WTC11 (cell line): ENCODE data around the gene PSME2. TPM values are rescaled to one million over a fixed set of nuclear protein-coding genes. Genes with fewer than 3 reads are reported as not detected.

Experiments
- ATAC-seq: fragments of 200-7000 bp; cut with Tn5 transposase; 2 replicates; pipeline ENCODE4 v1.10.0; 2021; ENCODE audit warnings: mild to moderate bottlenecking, moderate library complexity
- CTCF ChIA-PET: fragments of 300-600 bp; sonication (Branson Sonifier 250); formaldehyde crosslinking; loops from one replicate; lab custom pipeline; 2021; ENCODE audit warnings: antibody characterized with exemption; lab: Charles Lee
- POLR2A ChIA-PET: fragments of 350-600 bp; sonication (Branson Sonifier 250); formaldehyde crosslinking; loops from one replicate; lab custom pipeline; 2021; ENCODE audit warnings: antibody characterized with exemption; lab: Charles Lee
- DNase-seq: peaks from one replicate; pipeline ENCODE4 v3.0.0; 2021; ENCODE audit warnings: low spot score
- H3K27ac Mint-ChIP-seq: 2 replicates; pipeline ENCODE4 v1.8.0; 2021; ENCODE audit warnings: mixed read lengths
- H3K27me3 Mint-ChIP-seq: 2 replicates; pipeline ENCODE4 v1.8.0; 2021; ENCODE audit warnings: low read depth, mild to moderate bottlenecking, moderate library complexity, mixed read lengths
- H3K36me3 Mint-ChIP-seq: 2 replicates; pipeline ENCODE4 v1.8.0; 2021; ENCODE audit warnings: mixed read lengths
- H3K4me1 Mint-ChIP-seq: 2 replicates; pipeline ENCODE4 v1.8.0; 2022; ENCODE audit warnings: mixed read lengths
- H3K4me3 Mint-ChIP-seq: 2 replicates; pipeline ENCODE4 v1.8.0; 2021; ENCODE audit warnings: mild to moderate bottlenecking, moderate library complexity, mixed read lengths
- H3K9me3 Mint-ChIP-seq: 2 replicates; pipeline ENCODE4 v1.8.0; 2021; ENCODE audit warnings: mixed read lengths
- AFF4 ChIP-seq: sonication (generic); formaldehyde crosslinking; IDR thresholded peaks from 2 replicates; pipeline ENCODE4 v1.8.1; 2023; ENCODE audit warnings: mild to moderate bottlenecking, missing genetic modification reagents, borderline replicate concordance
- CDX4 ChIP-seq: fragments of 250-450 bp; sonication (Bioruptor Pico); IDR thresholded peaks from 2 replicates; pipeline ENCODE4 v1.9.0; 2021; ENCODE audit warnings: moderate library complexity, mild to moderate bottlenecking, inconsistent platforms, borderline replicate concordance
- CREM ChIP-seq: sonication (generic); formaldehyde crosslinking; IDR thresholded peaks from 2 replicates; pipeline ENCODE4 v1.8.1; 2022; ENCODE audit warnings: mild to moderate bottlenecking, missing genetic modification reagents, moderate library complexity
- CTCF ChIP-seq: fragments of 200-600 bp; IDR thresholded peaks from 2 replicates; pipeline ENCODE4 v1.8.0; 2022; ENCODE audit warnings: antibody characterized with exemption
- ELF4 ChIP-seq: sonication (generic); formaldehyde crosslinking; IDR thresholded peaks from 2 replicates; pipeline ENCODE4 v1.8.1; 2022; ENCODE audit warnings: low read depth, mild to moderate bottlenecking, moderate library complexity, missing genetic modification reagents
- ETV6 ChIP-seq: sonication (generic); formaldehyde crosslinking; IDR thresholded peaks from 2 replicates; pipeline ENCODE4 v1.8.1; 2022; ENCODE audit warnings: mild to moderate bottlenecking, missing genetic modification reagents
- GTF2I ChIP-seq: fragments of 250-450 bp; sonication (Bioruptor Pico); conservative IDR thresholded peaks from 2 replicates; pipeline ENCODE4 v1.4.0; 2021; ENCODE audit warnings: mild to moderate bottlenecking
- IRF2 ChIP-seq: sonication (generic); formaldehyde crosslinking; IDR thresholded peaks from 2 replicates; pipeline ENCODE4 v1.8.0; 2022; ENCODE audit warnings: low read depth, missing genetic modification reagents, borderline replicate concordance
- JUN ChIP-seq: sonication (generic); formaldehyde crosslinking; IDR thresholded peaks from 2 replicates; pipeline ENCODE4 v1.8.0; 2023; ENCODE audit warnings: mild to moderate bottlenecking, missing genetic modification reagents
- MXD4 ChIP-seq: fragments of 250-450 bp; sonication (Bioruptor Pico); IDR thresholded peaks from 2 replicates; pipeline ENCODE4 v1.8.0; 2021; ENCODE audit warnings: mild to moderate bottlenecking, moderate library complexity, borderline replicate concordance
- MYBL2 ChIP-seq: sonication (generic); formaldehyde crosslinking; IDR thresholded peaks from 2 replicates; pipeline ENCODE4 v1.8.1; 2023; ENCODE audit warnings: mild to moderate bottlenecking, moderate library complexity, missing genetic modification reagents
- NFATC4 ChIP-seq: fragments of 250-450 bp; sonication (Bioruptor Pico); IDR thresholded peaks from 2 replicates; pipeline ENCODE4 v1.9.0; 2021; ENCODE audit warnings: mild to moderate bottlenecking
- NR2C2 ChIP-seq: sonication (generic); formaldehyde crosslinking; IDR thresholded peaks from 2 replicates; pipeline ENCODE4 v1.8.0; 2022; ENCODE audit warnings: mild to moderate bottlenecking, missing genetic modification reagents
- RELA ChIP-seq: sonication (generic); formaldehyde crosslinking; IDR thresholded peaks from 2 replicates; pipeline ENCODE4 v1.8.1; 2022; ENCODE audit warnings: missing genetic modification reagents, mild to moderate bottlenecking, borderline replicate concordance
- SMAD4 ChIP-seq: sonication (generic); formaldehyde crosslinking; IDR thresholded peaks from 2 replicates; pipeline ENCODE4 v1.8.0; 2022; ENCODE audit warnings: mild to moderate bottlenecking, missing genetic modification reagents
- TCF7 ChIP-seq: sonication (generic); formaldehyde crosslinking; IDR thresholded peaks from 2 replicates; pipeline ENCODE4 v1.8.0; 2022; ENCODE audit warnings: mild to moderate bottlenecking, low read depth, missing genetic modification reagents, moderate library complexity
- TEAD1 ChIP-seq: sonication (generic); formaldehyde crosslinking; IDR thresholded peaks from 2 replicates; pipeline ENCODE4 v1.8.0; 2022; ENCODE audit warnings: mild to moderate bottlenecking, missing genetic modification reagents
- USF1 ChIP-seq: sonication (generic); formaldehyde crosslinking; IDR thresholded peaks from 2 replicates; pipeline ENCODE4 v1.8.0; 2022; ENCODE audit warnings: mild to moderate bottlenecking, missing genetic modification reagents
- ZNF232 ChIP-seq: sonication (generic); formaldehyde crosslinking; IDR thresholded peaks from 2 replicates; pipeline ENCODE4 v1.8.0; 2022; ENCODE audit warnings: mild to moderate bottlenecking, missing genetic modification reagents
- ZNF263 ChIP-seq: sonication (generic); formaldehyde crosslinking; IDR thresholded peaks from 2 replicates; pipeline ENCODE4 v1.8.1; 2022; ENCODE audit warnings: low read depth, mild to moderate bottlenecking, moderate library complexity, missing genetic modification reagents
- ZNF396 ChIP-seq: fragments of 250-450 bp; sonication (Bioruptor Pico); IDR thresholded peaks from 2 replicates; pipeline ENCODE4 v1.8.0; 2021; ENCODE audit warnings: mild to moderate bottlenecking, moderate library complexity, borderline replicate concordance
- ZNF423 ChIP-seq: fragments of 250-450 bp; sonication (Bioruptor Pico); IDR thresholded peaks from 2 replicates; pipeline ENCODE4 v2.1.2; 2022; ENCODE audit warnings: mild to moderate bottlenecking, moderate library complexity
- ZNF425 ChIP-seq: fragments of 250-450 bp; sonication (Bioruptor Pico); conservative IDR thresholded peaks from 2 replicates; pipeline ENCODE4 v1.9.0; 2021; ENCODE audit warnings: mild to moderate bottlenecking
- total RNA-seq: library from RNA; stranded (reverse); gene quantifications from 3 replicates; pipeline ENCODE4 v1.2.3, GENCODE V29; 2021

Gene PSME2
- total RNA-seq, 1 experiment from 2014 or later = 103 TPM

- Mint-ChIP-seq H3K4me3 (peak overlapping the region; percentile 99), H3K4me1 (peaks cover 24% of the 10 kb centered on the region), H3K36me3 (peaks cover 29% of the 10 kb centered on the region), H3K27me3 (no peaks in the 10 kb centered on the region), H3K27ac (no peak overlapping the region), H3K9me3 (no peaks in the 10 kb centered on the region)
- ChIA-PET CTCF (interaction anchor here (1.4 to 4.1 kb wide), 3 partner anchors 16 to 126 kb away, joined by 4 to 55 read pairs (median 12); partner anchors contain the start of gene IRF9), POLR2A (interaction anchor here (1.8 to 3.3 kb wide), 2 partner anchors 31 to 63 kb away, joined by 9 to 24 read pairs; partner anchors contain the start of genes DCAF11 and NRL)
- ATAC-seq (no peak), DNase-seq (no peak)
- TF ChIP-seq GTF2I (CRISPR knock-in tag) (no peak), ZNF263 (no peak), TEAD1 (CRISPR knock-in tag) (no peak), NR2C2 (CRISPR knock-in tag) (no peak), ZNF425 (CRISPR knock-in tag) (no peak), USF1 (CRISPR knock-in tag) (no peak), TCF7 (no peak), ELF4 (CRISPR knock-in tag) (no peak), IRF2 (no peak), ZNF232 (no peak), SMAD4 (CRISPR knock-in tag) (no peak), JUN (no peak), CDX4 (CRISPR knock-in tag) (no peak), MXD4 (CRISPR knock-in tag) (no peak), ZNF396 (CRISPR knock-in tag) (no peak), CREM (CRISPR knock-in tag) (no peak)
Observed at GRCh38 chr14:24145219-24145618, 1.2 kb downstream of the PSME2 start.

GRCh38 chr14:24144451-24144850 is 2.0 kb downstream of the PSME2 start:
- CTCF ChIA-PET = interaction anchor here (1.5 kb wide), 1 partner anchor 17 kb away, joined by 3 read pairs; the partner anchor contains the start of gene IRF9
- POLR2A ChIA-PET = no interaction called here
- ATAC-seq (no peak), DNase-seq (no peak)
- H3K9me3 Mint-ChIP-seq = no peaks in the 10 kb centered on the region
- TF ChIP-seq AFF4 = no peak
- TF ChIP-seq ZNF396 (CRISPR knock-in tag) = no peak
- no peak for TF ChIP-seq ETV6 (CRISPR knock-in tag)
- TF ChIP-seq ZNF423 (CRISPR knock-in tag) = no peak
- TF ChIP-seq MYBL2 = no peak
- TF ChIP-seq IRF2 = no peak
- TF ChIP-seq CTCF = no peak
- no peak for TF ChIP-seq RELA (CRISPR knock-in tag)
- no peak for TF ChIP-seq NFATC4
- peaks cover 26% of the 10 kb centered on the region for H3K36me3 Mint-ChIP-seq
- H3K27me3 Mint-ChIP-seq = no peaks in the 10 kb centered on the region
- H3K27ac Mint-ChIP-seq = no peak overlapping the region
- H3K4me3 Mint-ChIP-seq = no peak overlapping the region
- peaks cover 28% of the 10 kb centered on the region for H3K4me1 Mint-ChIP-seq
